WTC11 (cell line): Measurements from ENCODE around the gene STT3B.

Experiments used
- ATF2 ChIP-seq: sonication (generic); formaldehyde crosslinking; IDR thresholded peaks from 2 replicates; pipeline ENCODE4 v1.8.1; 2022; ENCODE audit warnings: low read depth, missing genetic modification reagents, borderline replicate concordance
- CTCF ChIP-seq: fragments of 200-600 bp; IDR thresholded peaks from 2 replicates; pipeline ENCODE4 v1.8.0; 2022; ENCODE audit warnings: antibody characterized with exemption
- IRF2 ChIP-seq: sonication (generic); formaldehyde crosslinking; IDR thresholded peaks from 2 replicates; pipeline ENCODE4 v1.8.0; 2022; ENCODE audit warnings: low read depth, missing genetic modification reagents, borderline replicate concordance
- MAX ChIP-seq: sonication (generic); formaldehyde crosslinking; IDR thresholded peaks from 2 replicates; pipeline ENCODE4 v1.8.0; 2022; ENCODE audit warnings: mild to moderate bottlenecking, missing genetic modification reagents
- NFE2L1 ChIP-seq: sonication (generic); formaldehyde crosslinking; IDR thresholded peaks from 2 replicates; pipeline ENCODE4 v1.8.1; 2023; ENCODE audit warnings: missing genetic modification reagents
- ZNF263 ChIP-seq: sonication (generic); formaldehyde crosslinking; IDR thresholded peaks from 2 replicates; pipeline ENCODE4 v1.8.1; 2022; ENCODE audit warnings: low read depth, mild to moderate bottlenecking, moderate library complexity, missing genetic modification reagents
- ZNF512 ChIP-seq: sonication (generic); formaldehyde crosslinking; IDR thresholded peaks from 2 replicates; pipeline ENCODE4 v1.8.1; 2022; ENCODE audit warnings: missing genetic modification reagents, borderline replicate concordance
- ZNF532 ChIP-seq: fragments of 250-450 bp; sonication (Bioruptor Pico); IDR thresholded peaks from 2 replicates; pipeline ENCODE4 v1.9.0; 2021; ENCODE audit warnings: mild to moderate bottlenecking, borderline replicate concordance

GRCh38 chr3:31543375-31543774 is 10.7 kb downstream of the STT3B start:
- TF ChIP-seq CTCF = no peak
- TF ChIP-seq MAX (CRISPR knock-in tag) = no peak
- no peak for TF ChIP-seq ZNF532 (CRISPR knock-in tag)
- TF ChIP-seq NFE2L1 = no peak
- TF ChIP-seq ATF2 (CRISPR knock-in tag) = no peak
- TF ChIP-seq ZNF512 (CRISPR knock-in tag) = no peak
- no peak for TF ChIP-seq ZNF263
- no peak for TF ChIP-seq IRF2 (CRISPR knock-in tag)
